ENCODE measurements around the gene ABLIM3.

Gene ABLIM3

GRCh38 chr5:149141224-149141956, at the start of gene ABLIM3:
Gene ABLIM3 (plus strand): TSS chr5:149141493. CDS start chr5:149142096, 603 bp downstream.
- DNase-seq (ENCODE audit: low spot score in 2 of 2) (peak; percentile 88 to 91), ATAC-seq (peak; percentile 90)
- H3K4me3 Mint-ChIP-seq: peak within 1 kb of the TSS; percentile 41
- peaks cover 11% of the 10 kb centered on the region for H3K4me1 Mint-ChIP-seq
- H3K36me3 Mint-ChIP-seq: no peaks in the 10 kb centered on the region
- no peaks in the 10 kb centered on the region for H3K9me3 Mint-ChIP-seq
- H3K27ac Mint-ChIP-seq: no peak within 1 kb of the TSS

GRCh38 chr5:149093625-149094024, 47.7 kb upstream of the ABLIM3 start:
- H3K4me3 Mint-ChIP-seq: no peak overlapping the region

DNA sequence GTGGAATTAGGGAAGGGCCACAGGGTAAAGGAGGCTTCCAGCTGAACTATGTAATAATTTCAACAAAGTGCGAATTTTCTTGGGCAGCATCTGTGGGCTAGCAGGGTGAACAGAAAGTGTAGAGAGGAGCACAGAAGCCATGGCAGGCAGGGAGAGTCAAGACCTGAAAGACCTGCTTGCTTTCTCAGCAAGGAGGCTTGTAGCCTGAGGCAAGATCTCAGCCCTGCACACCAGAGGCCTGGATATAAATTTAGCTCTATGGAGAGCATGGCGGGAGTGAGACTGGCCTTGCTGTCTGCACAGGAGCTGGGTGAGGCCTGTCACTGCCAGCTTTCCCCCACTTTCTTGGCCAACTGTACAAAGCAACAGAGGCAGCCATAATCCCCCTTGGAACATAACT, 46.3 kb upstream of the ABLIM3 start:
- H3K9me3 Mint-ChIP-seq: peaks cover 16% of the 10 kb centered on the region
- no peak overlapping the region for H3K4me3 Mint-ChIP-seq
- no peaks in the 10 kb centered on the region for H3K4me1 Mint-ChIP-seq
- H3K36me3 Mint-ChIP-seq: no peaks in the 10 kb centered on the region
- ATAC-seq: no peak
- H3K27ac Mint-ChIP-seq: no peak overlapping the region
- DNase-seq (ENCODE audit: low spot score in 2 of 2): no peak

More at GRCh38 chr5:149093625-149094024, 47.7 kb upstream of the ABLIM3 start:
- Mint-ChIP-seq H3K36me3 (no peaks in the 10 kb centered on the region), H3K9me3 (peaks cover 5% of the 10 kb centered on the region), H3K4me1 (no peaks in the 10 kb centered on the region), H3K27ac (no peak overlapping the region)
- ATAC-seq: no peak
- no peak for DNase-seq (ENCODE audit: low spot score in 2 of 2)

DNA sequence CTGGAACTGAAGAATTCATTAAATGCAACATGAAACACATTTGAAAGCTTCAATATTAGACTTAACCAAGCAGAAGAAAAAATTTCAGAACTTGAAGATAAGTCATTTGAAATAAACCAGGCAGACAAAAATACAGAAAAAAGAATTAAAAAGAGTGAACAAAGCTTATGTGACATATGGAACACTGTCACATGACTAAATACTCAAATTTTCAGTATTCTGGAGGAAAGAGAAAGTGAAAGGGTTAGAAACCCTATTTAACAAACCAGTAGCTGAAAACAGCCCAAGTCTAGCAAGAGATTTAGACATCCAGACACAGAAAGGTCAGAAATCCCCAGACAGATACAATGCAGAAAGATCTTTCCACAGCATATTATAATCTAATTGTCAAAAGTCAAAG, 41.4 kb upstream of the ABLIM3 start:
- no peaks in the 10 kb centered on the region for H3K36me3 Mint-ChIP-seq
- no peak overlapping the region for H3K27ac Mint-ChIP-seq
- no peaks in the 10 kb centered on the region for H3K4me1 Mint-ChIP-seq
- ATAC-seq: no peak
- DNase-seq (ENCODE audit: low spot score in 2 of 2): no peak
- H3K4me3 Mint-ChIP-seq: no peak overlapping the region
- H3K9me3 Mint-ChIP-seq: peaks cover 23% of the 10 kb centered on the region

DNA sequence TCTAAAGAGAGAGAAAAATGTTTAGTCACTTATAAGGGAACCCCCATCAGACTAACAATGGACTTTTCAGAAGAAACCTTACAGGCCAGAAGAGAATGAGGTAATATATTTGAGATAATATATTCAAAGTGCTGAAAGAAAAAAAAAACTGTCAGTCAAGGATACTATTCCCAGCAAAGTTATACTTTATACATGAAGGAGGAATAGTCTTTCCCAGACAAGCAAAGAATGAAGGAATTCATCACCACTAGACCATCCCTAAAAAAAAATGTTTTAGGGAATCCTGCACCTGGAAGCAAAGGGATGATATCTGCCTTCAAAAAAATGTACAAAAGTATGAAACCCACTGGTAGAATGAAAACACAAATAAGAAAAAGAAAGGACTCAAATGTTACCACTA, 41.0 kb upstream of the ABLIM3 start:
- peaks cover 23% of the 10 kb centered on the region for H3K9me3 Mint-ChIP-seq

DNA sequence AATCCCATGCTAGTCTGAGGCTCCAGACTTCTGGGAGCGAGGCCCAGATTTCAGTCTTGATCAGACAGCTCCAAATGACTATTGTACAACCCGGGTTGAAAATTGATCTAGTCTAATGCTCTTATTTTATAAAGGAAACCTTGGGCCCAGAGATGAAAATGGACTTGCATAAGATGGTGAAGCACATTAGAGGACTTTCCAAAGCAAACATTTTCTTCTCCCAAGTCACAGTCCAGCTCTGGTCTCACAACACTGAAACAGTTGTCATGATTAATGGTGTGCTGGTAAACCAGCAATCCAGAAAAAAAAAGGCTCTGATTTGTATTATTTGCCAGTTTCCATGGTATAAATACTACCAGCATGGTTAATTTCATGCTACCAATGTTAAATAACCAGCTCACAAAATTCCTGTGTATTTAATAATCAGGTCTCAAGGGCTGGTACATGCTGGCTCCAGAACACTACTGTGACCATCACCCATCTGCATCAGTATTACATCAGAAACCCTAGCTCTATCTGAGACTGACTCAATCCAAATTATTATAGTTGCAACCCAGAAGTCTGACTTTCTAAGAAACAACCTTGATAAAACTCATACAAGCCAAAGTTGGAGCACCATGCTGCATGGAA, 32.5 kb upstream of the ABLIM3 start:
- ATAC-seq (no peak), DNase-seq (ENCODE audit: low spot score in 2 of 2) (no peak)
- Mint-ChIP-seq H3K36me3 (no peaks in the 10 kb centered on the region), H3K4me3 (no peak overlapping the region), H3K27ac (no peak overlapping the region), H3K4me1 (no peaks in the 10 kb centered on the region), H3K9me3 (no peaks in the 10 kb centered on the region)

More for the DNA sequence above, 41.0 kb upstream of the ABLIM3 start:
- DNase-seq (ENCODE audit: low spot score in 2 of 2): no peak
- Mint-ChIP-seq H3K4me1 (no peaks in the 10 kb centered on the region), H3K27ac (no peak overlapping the region), H3K4me3 (no peak overlapping the region), H3K36me3 (no peaks in the 10 kb centered on the region)
- no peak for ATAC-seq

DNA sequence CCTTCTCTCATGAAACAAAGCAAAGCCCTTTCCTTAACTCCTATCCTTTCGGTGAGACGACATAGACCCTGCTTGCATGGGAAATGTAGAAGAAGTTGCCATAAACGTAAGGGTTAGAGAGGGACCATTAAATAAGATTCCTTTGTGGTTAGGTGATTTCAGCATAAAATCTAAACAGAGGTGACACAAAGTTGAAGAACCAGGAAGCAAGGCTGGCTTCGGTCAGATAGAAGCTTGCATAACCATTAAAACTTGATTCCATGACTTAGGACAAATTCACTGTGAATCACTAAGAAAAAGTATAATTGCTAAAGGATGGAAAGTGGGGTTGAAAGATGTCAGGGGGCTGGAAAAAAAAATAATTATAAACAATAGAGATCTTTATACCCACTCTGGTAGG, 30.9 kb upstream of the ABLIM3 start:
- no peak for DNase-seq (ENCODE audit: low spot score in 2 of 2)
- no peaks in the 10 kb centered on the region for H3K9me3 Mint-ChIP-seq

GRCh38 chr5:149113669-149114068, 27.6 kb upstream of the ABLIM3 start:
- Mint-ChIP-seq H3K4me3 (no peak overlapping the region), H3K4me1 (no peaks in the 10 kb centered on the region), H3K9me3 (no peaks in the 10 kb centered on the region), H3K36me3 (no peaks in the 10 kb centered on the region), H3K27ac (no peak overlapping the region)
- ATAC-seq: no peak
- no peak for DNase-seq (ENCODE audit: low spot score in 2 of 2)

More for the DNA sequence above, 30.9 kb upstream of the ABLIM3 start:
- Mint-ChIP-seq H3K27ac (no peak overlapping the region), H3K4me1 (no peaks in the 10 kb centered on the region), H3K36me3 (no peaks in the 10 kb centered on the region), H3K4me3 (no peak overlapping the region)
- no peak for ATAC-seq

DNA sequence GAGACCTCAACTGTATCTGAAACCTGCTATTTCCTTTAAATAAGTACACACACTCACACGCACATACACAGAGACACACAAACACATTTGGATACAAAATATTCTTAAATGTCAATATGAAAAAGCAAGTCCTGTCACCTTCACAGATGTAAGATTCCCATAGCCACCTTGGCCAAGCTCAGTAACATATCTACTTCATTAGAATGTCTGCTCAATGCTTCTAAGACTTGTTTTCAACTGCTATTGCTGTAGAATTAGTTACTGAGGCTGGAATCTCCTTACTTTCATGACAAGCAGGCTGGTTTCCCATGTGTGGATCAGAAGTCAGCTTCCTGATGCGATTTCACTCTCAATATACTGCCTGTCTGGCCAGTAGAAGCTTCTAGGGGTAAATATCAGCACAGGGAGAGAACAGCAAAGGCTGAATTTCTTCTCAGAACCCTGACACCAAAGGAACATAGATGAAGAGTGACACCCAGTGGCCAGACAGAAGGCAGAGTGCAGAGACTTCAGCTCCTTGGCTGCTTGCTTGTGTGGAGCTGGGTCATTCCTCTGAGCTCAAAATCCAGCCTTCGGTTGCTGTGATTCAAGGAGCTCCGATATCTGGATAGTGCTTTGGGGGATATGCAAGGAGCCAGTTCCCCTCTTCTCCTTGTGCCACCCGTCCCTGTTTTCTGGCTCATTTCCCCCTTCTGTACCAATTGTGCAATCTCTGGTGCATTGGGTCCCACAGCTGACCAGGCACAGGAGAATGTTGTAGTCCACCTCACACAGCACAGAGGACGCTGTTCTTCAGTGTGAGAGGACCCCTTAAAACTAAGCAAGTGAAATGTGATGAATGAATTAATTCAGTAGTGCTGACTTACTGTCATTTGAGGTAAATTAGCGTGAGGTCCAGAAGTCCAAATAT, 26.6 kb upstream of the ABLIM3 start:
- Mint-ChIP-seq H3K9me3 (no peaks in the 10 kb centered on the region), H3K4me3 (no peak overlapping the region), H3K4me1 (no peaks in the 10 kb centered on the region), H3K27ac (no peak overlapping the region), H3K36me3 (no peaks in the 10 kb centered on the region)
- DNase-seq (ENCODE audit: low spot score in 2 of 2) (peak; percentile 6 to 62), ATAC-seq (peak; percentile 83)

DNA sequence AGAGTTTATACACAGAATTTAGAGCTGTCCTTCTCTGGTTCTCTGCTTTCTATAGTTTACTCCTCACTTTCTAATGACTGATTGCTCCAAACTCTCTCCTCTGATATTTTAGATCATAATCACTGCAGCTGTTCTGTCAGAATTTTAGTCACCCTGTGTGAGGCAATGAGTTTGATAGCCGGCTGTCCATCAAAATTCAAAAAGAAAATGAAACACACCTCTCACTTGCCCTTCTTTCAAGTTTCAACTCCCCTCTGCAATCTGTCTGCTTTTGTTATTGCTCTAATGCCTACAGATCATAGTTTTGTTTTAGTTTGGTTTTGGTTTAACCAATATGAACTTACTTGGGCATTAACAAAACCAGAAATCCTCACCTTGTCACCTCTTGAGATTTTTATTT, 23.3 kb upstream of the ABLIM3 start:
- DNase-seq (ENCODE audit: low spot score in 2 of 2) (no peak), ATAC-seq (peak; percentile 70)
- Mint-ChIP-seq H3K4me3 (no peak overlapping the region), H3K4me1 (no peaks in the 10 kb centered on the region), H3K9me3 (no peaks in the 10 kb centered on the region), H3K36me3 (no peaks in the 10 kb centered on the region), H3K27ac (no peak overlapping the region)

DNA sequence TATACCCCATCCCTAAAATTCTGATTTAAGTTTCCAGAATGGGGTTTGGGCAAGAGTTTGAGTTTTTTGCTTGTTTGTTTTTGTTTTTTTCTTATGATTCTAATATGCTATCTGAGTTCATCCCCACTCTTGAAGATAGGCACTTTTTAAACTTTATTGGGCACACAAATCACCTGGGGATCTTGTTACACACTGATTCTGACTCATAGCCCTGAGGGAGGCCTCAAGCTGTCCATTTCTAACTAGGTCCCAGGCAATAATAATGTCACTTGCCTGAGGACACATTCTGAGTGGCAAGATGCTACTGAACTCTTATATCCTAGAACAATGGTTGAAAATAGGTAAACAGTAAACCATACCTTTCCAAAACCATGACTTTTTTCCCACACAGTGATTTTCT, 22.8 kb upstream of the ABLIM3 start:
- H3K4me3 Mint-ChIP-seq: no peak overlapping the region
- no peak overlapping the region for H3K27ac Mint-ChIP-seq
- no peaks in the 10 kb centered on the region for H3K36me3 Mint-ChIP-seq
- no peaks in the 10 kb centered on the region for H3K4me1 Mint-ChIP-seq
- DNase-seq (ENCODE audit: low spot score in 2 of 2) (no peak), ATAC-seq (no peak)
- no peaks in the 10 kb centered on the region for H3K9me3 Mint-ChIP-seq

DNA sequence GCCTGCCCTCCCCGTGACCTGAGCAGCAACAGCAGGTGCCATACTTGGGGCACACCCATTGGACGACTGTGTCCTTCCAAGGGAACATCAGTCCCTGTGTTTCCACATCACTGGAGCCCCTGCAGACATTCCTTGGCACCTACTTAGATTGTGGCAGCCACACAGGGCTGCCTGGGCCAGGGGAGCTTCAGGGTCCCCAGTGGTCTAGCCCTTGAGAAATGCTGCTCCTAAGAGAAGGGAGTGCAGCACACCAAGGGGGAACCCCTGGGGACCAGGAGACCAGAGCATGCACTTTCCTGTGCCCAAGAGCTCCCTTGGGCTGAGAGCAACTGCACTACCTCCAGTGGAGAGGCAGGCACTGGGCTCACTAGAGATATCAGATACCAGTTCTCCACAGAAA, 20.1 kb upstream of the ABLIM3 start:
- H3K9me3 Mint-ChIP-seq: no peaks in the 10 kb centered on the region
- DNase-seq (ENCODE audit: low spot score in 2 of 2) (no peak), ATAC-seq (peak; percentile 27)
- no peak overlapping the region for H3K27ac Mint-ChIP-seq
- H3K4me3 Mint-ChIP-seq: no peak overlapping the region
- H3K4me1 Mint-ChIP-seq: no peaks in the 10 kb centered on the region
- no peaks in the 10 kb centered on the region for H3K36me3 Mint-ChIP-seq

- Mint-ChIP-seq H3K36me3 (no peaks in the 10 kb centered on the region), H3K9me3 (no peaks in the 10 kb centered on the region), H3K4me3 (no peak overlapping the region), H3K27ac (no peak overlapping the region), H3K4me1 (no peaks in the 10 kb centered on the region)
- DNase-seq (ENCODE audit: low spot score in 2 of 2) (no peak), ATAC-seq (no peak)
Measured at GRCh38 chr5:149123211-149123610, 18.1 kb upstream of the ABLIM3 start.

- no peaks in the 10 kb centered on the region for H3K36me3 Mint-ChIP-seq
- H3K4me1 Mint-ChIP-seq: no peaks in the 10 kb centered on the region
- no peaks in the 10 kb centered on the region for H3K9me3 Mint-ChIP-seq
- H3K27ac Mint-ChIP-seq: no peak overlapping the region
- ATAC-seq (no peak), DNase-seq (ENCODE audit: low spot score in 2 of 2) (no peak)
- H3K4me3 Mint-ChIP-seq: no peak overlapping the region
Measured at GRCh38 chr5:149125386-149125891, 15.9 kb upstream of the ABLIM3 start.

DNA sequence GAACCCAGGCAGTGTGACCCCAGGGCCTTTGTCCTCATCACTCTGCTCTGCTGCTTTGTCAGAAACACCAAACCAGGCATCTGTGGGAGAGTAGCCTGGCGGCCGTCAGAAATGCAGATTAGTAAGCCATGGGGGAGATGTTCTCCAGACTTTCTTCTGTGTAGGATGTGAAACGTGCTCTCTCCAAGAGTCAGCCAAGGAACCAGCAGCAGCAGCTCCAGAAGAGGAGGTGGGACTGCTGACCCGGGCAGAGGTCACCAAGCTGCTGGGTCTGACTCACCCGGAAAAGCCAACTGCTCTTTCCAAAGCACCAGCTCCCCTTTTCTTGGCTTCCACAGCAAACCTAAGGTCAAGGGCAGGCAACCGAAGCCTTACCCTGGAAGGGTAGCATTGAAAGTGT, 14.4 kb upstream of the ABLIM3 start:
- no peak for ATAC-seq
- no peaks in the 10 kb centered on the region for H3K9me3 Mint-ChIP-seq
- H3K36me3 Mint-ChIP-seq: no peaks in the 10 kb centered on the region
- no peaks in the 10 kb centered on the region for H3K4me1 Mint-ChIP-seq
- no peak overlapping the region for H3K27ac Mint-ChIP-seq
- DNase-seq (ENCODE audit: low spot score in 2 of 2): no peak
- H3K4me3 Mint-ChIP-seq: no peak overlapping the region

Data from stimulated activated effector memory CD8-positive, alpha-beta T cell treated with anti-CD3 and anti-CD28 coated beads, Interleukin-12 subunit alpha, Interleukin-12 subunit beta, amount 100 ng/mL, for 72 hours (primary cell).